NCI-H128 (cell line): ENCODE results near the gene UBN1.

Source experiments
- DNase-seq: peaks from one replicate; lab custom pipeline; 2025; ENCODE audit not compliant: unreplicated experiment; lab: John Stamatoyannopoulos, UW

The UBN1 gene, protein sequence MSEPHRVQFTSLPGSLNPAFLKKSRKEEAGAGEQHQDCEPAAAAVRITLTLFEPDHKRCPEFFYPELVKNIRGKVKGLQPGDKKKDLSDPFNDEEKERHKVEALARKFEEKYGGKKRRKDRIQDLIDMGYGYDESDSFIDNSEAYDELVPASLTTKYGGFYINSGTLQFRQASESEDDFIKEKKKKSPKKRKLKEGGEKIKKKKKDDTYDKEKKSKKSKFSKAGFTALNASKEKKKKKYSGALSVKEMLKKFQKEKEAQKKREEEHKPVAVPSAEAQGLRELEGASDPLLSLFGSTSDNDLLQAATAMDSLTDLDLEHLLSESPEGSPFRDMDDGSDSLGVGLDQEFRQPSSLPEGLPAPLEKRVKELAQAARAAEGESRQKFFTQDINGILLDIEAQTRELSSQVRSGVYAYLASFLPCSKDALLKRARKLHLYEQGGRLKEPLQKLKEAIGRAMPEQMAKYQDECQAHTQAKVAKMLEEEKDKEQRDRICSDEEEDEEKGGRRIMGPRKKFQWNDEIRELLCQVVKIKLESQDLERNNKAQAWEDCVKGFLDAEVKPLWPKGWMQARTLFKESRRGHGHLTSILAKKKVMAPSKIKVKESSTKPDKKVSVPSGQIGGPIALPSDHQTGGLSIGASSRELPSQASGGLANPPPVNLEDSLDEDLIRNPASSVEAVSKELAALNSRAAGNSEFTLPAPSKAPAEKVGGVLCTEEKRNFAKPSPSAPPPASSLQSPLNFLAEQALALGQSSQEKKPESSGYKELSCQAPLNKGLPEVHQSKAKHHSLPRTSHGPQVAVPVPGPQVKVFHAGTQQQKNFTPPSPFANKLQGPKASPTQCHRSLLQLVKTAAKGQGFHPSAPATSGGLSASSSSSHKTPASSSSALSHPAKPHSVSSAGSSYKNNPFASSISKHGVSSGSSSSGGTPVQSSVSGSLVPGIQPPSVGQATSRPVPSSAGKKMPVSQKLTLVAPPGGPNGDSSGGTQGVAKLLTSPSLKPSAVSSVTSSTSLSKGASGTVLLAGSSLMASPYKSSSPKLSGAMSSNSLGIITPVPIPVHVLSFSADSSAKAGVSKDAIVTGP (N-terminal part only)

DNA sequence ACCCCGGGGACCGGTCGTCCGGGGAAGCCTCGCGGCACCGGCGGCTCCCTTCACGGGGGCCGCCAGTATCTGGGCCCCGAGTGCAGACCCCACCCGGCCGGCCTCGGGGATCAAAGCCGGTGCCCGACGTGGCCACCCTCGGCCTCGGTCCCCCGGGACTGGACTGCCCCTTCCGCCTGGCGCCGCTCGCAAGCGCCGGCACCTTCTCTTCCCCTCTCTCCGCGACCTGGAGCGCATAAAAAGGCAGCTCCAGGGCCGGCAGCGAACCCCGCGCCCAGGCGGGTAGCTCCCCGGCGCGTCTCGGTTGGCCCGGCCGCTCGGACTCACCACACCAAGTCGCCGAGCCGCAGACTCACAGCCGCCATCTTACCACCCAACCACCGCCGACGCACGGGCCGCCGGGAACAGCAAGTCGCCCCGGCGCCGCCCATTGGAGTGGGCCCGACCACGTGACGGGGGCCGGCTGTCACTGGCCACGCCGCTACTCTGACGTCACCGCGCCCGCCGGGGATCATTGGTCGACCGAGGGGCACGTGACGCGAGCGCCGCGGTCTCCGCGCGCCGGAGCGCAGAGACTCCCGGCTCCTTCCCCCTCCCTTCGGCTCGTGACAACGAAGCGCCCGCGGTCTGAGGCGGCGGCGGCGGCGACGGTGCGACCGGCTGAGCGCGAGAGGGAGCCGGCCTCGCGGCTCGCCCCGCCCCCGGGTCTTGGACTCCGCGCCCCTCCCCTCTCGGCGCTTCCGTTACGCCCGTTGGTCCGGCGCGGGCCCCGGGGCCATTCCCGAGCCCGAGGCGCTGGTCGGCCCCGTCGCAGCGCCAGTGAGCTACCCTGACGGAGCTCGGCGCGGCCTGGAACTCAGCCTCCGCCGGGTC lies at the start of gene UBN1, which contains the start of gene GLYR1:
UBN1 (plus strand) TSS at position 581 of the 873 bp plus-strand sequence. CDS start 5,437 bp downstream, outside the sequence.
GLYR1 (minus strand) TSS at position 388 of the 873 bp plus-strand sequence; CDS start at position 365, 23 bp downstream.
- DNase-seq, result peak; percentile 89

DNA sequence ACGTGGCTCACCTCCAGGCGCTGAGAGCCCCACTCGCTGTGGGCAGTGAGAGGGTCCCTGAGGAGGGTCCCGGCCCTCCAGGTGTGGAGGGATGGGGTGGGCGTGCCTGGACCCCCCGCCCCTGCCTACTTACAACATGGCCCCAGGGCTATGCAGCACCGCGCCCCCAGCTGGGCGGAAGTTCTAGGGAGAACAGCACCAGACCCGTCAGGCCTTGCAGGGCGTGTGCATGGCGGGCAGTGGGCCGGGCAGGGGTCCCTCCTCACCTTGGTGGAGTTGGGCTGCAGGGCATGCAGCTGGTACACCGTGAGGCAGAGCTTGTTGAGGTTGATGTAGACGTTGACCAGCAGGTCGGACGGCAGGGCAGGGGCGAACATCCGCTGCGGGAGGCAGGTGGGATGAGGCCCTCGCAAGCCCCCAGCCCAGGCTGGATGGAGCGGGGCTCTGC lies 49.5 kb upstream of the UBN1 start:
- DNase-seq, result no peak

DNA sequence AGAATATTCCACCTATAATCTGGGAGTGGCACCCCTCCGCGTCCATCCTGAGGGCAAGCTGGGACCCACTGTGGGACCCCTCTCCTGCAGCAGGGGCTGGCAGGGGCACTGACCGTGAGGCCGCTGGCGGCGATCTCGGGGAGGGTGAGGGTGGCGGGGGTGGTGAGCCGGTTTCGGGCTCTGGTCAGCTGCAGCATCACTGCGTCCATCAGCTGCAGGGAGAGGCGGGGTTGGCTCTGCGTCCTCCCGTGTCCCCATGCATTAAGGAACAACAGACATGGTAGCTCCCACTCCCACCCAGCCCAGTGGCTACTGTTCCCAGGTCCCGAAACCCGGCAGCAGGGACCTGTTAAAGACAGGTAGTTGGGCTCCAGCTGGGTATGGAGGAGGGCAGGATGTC lies 48.8 kb upstream of the UBN1 start:
- no peak for DNase-seq

DNA sequence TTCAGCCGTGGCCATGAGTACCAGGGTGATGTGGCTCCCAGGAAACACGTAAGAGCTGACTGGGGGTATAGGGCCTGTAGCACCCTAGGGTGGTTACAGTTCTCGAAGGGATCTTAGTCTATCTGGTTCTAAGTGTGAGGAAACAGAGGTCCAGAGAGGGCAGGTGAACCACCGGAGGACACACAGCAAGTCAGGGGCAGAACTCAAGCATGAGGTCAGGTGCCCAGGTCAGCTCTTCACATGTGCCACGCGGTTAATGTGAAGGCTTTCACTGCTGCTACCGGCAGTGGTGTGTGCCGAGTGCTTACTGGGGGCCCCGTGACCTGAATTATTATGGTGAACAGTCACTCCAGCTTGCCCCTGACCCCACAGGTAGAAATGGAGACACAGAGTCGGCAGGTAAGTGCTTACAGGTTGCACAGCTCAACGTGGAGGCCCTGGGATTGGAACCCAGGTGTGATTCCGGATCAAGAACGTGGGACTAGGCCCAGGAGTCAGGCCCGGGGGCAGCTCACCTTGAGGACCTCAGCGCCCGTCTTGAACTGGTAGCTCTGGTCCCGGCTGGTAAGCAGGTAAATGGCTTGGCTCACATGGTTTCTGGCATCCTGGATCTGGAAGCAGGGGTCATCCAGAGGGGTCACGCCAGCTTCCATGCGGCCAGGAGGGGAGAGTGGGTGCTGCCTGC lies 48.0 kb upstream of the UBN1 start:
- DNase-seq, result no peak

DNA sequence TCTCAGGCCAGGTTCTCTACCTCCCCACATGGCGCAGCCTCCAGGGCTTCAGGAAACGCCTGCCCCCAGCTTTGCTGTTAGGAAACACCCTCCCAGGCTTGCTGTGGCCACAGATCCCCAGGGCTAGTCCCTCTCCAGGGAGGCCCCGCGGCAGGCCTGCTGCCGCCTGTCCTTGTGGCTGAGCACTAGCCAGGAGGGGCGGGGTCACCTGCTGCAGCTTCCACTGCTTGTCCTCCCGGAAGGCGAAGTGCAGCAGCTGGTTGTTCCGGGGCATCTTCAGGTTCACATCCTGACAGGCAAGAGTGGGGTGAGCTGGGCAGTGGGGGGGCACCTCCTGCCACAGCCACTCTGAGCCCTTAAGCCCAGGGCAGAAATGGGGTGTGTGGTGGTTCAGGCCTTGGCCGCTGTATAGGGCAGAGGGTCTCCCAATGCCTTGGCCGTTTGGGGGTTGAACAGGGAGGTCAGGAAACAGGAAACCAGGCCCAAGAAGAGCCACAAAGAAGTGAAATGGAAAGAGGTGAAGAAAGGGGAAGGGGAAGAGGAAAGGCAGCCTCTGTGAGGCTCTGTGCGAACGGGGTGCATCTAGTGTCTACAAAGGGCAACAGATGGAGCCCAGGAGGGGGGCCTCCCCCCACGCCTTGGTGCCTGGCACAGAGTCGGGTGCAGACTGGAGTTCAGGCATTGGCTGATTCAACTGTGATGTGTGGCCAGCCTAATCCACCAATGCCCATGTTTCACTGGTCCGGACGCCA lies 46.8 kb upstream of the UBN1 start:
- no peak for DNase-seq

DNA sequence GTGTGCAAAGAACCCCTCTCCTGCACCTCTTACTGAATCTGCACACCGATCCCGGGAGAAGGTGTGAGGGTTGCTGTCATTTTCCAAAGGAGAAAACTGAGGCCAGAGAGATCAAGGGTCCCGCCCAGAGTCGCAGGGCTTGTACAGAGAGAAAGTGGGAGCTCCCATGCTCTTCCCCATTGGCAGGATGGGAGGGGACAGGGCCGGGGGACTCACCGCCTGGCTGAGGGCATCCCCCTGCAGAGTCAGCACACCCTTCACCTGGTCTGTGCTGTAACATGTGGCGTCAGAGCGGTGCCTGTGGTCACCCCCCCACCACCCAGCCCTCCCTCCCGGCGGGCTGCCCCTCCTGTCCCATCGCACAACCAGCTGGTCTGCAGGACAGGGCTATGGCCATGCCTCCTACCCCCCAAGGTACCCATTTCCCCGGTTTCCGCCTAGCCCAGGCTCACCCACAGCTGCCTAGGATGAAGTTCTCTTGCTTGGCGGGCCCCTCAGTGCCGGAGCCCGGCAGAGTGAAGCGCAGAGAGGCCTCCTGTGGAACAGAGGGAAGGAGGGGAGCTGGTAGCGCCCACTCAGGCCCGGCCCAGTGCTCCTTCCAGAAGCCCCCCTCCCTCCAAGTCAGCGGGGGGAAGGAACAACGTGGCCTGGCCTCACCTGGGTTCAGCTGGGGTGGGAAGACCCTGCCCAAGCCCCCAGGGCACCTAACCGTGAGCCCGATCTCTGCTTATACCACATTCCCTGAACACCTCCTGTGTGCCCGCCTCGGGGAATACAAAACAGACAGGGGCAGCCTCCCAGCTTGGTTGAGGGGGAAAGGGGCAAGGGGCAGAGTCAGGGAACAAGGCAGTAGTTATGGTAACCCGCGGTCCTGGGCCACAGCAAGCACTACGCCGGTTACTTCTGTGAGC lies 46.0 kb upstream of the UBN1 start:
- no peak for DNase-seq

DNA sequence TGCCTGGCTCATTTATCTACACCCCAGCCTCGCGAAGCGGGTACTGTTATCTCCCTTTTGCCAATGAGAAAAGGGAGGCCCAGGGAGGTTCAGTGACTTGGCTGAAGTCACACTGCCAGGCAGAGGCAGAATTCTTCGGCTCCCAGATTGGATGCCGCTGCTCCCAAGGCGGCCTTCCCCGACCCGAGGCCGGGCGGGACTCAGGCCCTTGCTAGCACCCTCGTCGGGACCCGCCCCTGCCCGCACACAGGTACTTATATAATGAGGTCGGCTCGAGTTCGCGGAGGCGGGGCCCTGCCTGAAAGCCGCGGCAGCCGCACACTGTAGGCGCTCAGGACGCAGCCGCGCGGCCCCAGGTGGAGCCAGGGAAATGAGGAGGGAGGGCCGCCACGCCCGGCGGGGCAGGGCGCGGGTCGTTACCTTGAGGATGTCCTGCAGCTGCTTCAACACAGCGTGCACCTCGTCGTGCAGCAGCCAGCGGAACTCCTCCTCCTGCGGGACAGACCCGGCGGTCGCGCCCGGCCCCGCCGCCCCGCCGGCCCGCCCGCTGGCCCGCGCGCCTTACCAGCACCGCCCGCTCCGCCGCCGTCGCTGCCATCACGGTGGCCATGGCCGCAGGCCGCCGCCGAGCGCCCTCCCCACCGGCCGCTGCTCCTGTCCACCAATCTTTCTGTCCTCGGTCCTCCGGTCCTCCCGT lies 45.2 kb upstream of the UBN1 start, which contains the start of gene ROGDI:
ROGDI (minus strand) TSS at position 672 of the 697 bp plus-strand sequence; CDS start at position 610, 62 bp downstream.
- peak; percentile 34 for DNase-seq

DNA sequence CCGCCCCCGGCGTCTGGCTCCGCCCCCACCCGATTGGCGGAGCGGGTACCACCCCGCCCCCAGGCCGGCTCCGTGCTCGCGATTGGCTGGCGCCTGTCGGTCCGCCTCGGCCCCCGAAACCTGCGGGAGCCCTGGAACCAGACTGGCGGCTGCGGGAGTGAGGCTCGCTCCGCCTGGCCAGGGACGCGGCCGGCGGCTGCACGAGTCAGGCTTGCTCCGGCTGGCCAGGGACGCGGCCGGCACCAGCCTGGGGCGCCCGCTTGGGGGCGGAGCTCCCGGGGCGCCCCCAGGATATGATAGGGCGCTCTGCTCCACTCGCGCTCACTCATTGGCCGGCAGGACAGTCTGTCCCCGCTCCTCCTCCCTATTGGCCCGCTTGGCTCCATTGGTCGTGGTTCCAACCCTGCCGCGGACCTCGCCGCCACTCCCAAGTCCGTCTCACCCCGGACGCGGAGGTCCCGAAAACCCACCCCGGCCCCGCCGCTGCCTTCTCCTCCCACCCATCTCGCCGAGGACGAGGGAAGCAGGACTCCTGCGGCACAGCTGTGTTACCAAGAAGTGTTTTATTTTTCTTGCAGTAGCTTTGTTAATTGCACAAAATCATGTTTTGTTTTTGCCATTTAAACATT lies 44.5 kb upstream of the UBN1 start:
- DNase-seq, result peak; percentile 72

DNA sequence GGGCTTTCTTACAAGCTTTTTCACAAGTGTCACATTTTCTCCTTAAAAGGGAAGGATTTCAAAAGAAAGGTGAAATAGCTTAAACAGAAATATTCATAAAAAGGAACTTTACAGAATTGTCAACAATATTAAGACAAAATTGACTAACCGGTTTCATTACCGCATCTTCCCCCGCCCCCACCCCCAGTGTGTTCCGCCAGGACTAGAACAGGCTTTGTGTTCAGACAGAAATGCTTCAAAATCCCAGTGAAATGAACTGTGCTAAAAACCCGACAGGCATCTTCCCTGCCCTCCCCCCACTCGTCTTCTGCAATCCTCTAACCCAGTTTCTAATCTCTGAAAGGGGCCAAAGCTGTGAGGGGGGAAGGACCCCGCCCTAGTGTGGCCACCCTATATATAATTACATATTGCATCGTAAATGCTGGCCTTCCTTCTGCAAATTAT lies 43.9 kb upstream of the UBN1 start:
- DNase-seq, result no peak

DNA sequence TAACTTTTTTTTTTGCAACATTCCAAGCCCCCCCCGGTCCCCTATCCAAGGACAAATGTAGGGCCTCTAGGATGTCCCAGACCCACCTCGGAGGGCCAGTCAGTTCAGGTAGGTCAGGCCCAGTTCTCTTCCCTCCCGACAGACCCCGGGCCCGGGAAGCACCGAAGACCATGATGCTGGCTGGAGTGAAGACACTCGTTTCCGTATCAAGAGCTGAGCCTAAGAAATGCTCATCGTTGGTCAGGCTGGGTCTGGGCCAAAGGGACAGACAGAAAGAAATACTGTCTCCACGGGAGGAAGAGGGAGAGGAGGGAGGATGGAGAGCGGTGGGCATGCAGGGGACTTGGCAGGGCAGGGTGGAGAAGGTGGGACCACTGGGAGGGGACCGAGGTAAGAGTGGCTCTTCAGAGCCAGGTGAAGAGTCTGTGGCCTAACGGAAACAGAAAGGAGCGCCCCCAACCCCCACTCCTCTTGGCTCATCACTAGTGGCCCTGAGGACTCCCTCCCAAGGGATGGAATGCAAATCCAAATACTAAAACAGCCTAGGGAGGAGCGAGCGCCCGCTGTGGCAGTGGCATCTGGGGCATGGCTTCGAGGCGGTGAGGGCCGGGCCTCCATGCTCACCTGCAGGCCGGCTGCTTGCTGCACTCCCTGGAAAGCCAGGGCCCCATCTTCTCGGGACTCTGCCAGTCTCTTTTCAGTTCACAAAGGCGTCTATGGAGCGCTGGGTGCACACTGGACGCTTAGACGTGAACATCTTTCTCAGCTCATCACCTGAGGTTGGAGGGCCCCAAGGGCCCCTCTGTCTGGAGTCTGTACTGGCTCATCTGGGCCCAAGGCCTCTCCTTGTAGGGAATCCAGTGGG lies 43.2 kb upstream of the UBN1 start:
- DNase-seq, result no peak

DNA sequence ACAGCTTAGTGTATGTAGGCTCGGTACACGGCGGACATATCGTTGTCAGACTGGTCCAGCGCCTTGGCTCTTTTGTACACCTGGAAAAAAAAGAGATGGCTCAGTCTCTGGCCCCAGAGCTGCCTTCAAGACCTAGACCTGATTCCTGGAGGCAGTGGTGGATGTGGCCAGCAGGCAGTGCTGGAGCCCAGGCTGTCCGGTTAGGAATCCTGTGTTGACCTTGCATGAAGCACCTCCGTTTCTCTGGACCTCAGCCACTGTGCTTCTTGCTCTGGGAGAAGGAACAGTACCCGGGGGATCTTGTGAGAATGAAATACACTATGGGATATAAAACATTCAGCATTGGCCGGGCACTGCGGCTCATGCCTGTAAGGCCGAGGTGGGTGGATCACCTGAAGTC lies 42.0 kb upstream of the UBN1 start:
- DNase-seq, result no peak

DNA sequence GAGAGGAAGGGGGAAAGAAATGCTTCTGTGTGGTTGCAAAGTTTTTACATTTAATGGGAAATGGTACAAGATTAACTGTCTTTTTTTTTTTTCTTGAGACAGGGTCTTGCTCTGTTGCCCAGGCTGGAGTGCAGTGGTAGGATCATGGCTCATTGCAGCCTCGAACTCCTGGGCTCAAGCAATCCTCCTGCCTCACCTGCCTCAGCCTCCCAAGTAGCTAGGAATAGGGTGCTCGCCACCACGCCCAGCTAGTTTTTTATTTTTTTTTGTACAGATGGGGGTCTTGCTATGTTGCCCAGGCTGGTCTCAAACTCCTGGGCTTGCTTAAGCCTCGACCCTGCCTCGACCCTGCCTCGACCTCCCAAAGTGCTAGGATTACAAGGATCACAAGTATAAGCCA lies 41.0 kb upstream of the UBN1 start:
- no peak for DNase-seq

DNA sequence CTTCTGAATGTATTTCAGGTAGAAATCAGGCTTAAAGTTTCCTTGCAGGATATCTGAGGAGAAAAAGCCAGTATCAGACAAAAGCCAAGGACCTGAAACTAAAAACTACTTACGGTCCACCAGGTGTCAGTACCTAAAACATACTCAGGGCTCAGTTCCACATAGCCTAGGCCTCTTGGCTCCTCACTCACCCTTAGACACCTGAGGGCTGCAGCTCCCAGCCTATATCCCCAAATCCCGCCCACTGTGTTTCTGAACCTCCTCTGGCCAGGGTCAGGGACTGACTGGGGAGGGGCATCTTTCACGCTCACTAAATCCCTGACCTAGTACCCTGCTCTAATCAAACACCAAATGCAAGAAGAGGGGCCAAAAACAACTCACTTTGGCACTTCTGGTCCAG lies 36.0 kb upstream of the UBN1 start:
- no peak for DNase-seq

DNA sequence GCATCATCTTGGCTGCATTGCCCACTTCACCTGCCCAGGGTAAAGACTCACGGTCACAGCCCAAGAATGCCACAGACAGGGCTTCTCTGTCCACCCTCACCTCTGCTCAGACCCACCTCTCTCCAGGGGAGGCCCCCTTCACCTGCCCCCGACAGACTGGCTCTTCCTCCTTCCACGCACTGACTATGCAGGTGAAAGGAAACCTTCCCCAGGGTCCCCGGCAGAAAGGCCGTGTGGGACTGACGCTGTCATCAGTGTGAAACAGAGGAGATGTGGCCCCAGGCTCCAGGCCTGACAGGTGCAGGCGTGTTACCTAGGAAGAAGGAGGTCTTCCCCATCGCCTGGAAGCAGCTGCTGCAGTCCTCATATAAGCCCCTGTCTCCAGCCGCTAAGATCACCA lies 35.5 kb upstream of the UBN1 start:
- no peak for DNase-seq

DNA sequence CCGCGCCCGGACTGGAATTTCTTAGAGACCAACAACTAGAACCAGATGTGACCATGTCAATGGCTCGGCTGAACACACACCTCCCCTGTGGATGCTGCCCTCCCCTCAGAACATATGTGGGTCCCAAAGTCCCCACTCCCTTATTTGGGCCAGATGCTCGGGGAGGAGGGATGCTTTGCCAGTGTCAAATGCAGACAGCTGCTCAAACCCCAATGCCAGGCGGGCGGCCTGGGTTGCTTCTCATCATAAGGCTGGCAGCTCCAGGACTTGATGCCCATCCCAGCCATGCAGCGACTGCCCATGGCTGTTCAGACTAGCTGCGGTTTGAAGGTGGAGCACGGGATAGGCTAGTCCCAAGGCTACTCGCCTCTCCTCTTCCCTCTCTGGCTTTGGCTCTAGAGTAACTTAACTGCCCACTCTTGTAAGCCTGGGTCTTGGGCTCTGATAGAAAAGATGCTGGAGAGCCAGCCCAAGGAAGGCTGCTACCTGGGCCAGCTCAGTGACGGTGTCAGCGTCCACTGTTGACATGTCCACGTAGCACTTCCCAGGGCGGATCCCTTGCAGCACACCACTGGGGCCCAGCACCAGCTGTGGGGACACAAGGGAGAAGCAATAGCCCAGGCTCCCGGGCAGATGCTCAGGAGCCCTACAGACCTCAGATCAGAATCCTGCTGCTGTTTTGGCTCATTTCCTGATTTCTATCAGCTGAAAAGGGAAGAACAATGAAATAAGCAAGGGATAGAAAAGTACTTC lies 33.9 kb upstream of the UBN1 start:
- DNase-seq, result no peak
